GM21381 (cell line): ENCODE data around the gene DNAH1.
"Not testable (repeated sequence)": the region's sequence is repeated elsewhere in the genome, so short reads cannot be mapped to it uniquely, and the experiment has no call there.

Experiments used
- ATAC-seq: cut with Tn5 transposase; IDR thresholded peaks from one replicate; pipeline ENCODE4 v1.9.1; 2021; ENCODE audit warnings: mild to moderate bottlenecking, moderate library complexity; ENCODE audit not compliant: unreplicated experiment

Gene DNAH1

GRCh38 chr3:52315977-52316764, at the start of gene DNAH1:
DNAH1 (plus strand) TSS chr3:52316319; CDS start chr3:52322443, 6,124 bp downstream.
- ATAC-seq, result no peak

- no peak for ATAC-seq
These were observed 48.1 kb upstream of the DNAH1 start for GRCh38 chr3:52268036-52268435.

DNA sequence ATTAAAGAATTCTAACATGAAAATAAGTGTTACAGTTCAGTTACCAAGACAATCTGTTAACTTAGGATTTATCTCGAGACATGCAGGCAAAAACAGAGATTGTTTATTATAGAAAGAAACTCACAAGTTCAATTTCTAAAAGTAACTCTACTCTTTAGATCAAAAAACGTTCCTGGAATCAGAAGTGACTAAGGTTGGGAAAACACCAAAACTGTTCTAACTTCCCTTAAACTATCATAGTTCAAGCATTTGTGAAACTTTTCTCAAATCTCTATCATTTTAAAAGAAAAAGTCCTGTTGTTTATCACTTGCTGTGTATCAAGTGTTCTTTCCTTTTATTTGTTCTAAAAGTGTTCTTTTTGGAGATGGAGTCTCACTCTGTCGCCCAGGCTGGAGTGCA, 46.3 kb upstream of the DNAH1 start:
- no peak for ATAC-seq

GRCh38 chr3:52270252-52270754, 45.8 kb upstream of the DNAH1 start:
- no peak for ATAC-seq

DNA sequence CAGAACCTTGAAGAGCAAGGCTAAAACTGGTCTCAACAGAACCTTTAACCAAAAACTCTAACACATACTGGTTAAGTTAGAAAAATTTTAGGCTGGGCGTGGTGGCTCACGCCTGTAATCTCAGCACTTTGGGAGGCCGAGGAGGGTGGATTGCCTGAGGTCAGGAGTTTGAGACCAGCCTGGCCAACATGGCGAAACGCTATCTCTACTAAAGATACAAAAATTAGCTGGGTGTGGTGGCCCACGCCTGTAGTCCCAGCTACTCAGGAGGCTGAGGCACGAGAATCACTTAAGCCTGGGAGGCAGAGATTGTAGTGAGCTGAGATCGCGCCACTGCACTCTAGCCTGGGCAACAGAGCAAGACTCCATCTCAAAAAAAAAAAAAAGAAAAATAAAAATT, 43.9 kb upstream of the DNAH1 start:
- ATAC-seq, result not testable (repeated sequence)

GRCh38 chr3:52272831-52273230, 43.3 kb upstream of the DNAH1 start:
- ATAC-seq, result no peak

GRCh38 chr3:52274781-52275180, 41.3 kb upstream of the DNAH1 start:
- not testable (repeated sequence) for ATAC-seq

- ATAC-seq, result peak; percentile 27
These were observed 38.8 kb upstream of the DNAH1 start for GRCh38 chr3:52277071-52277964.

GRCh38 chr3:52277972-52278509, 38.1 kb upstream of the DNAH1 start:
- ATAC-seq, result peak; percentile 62

DNA sequence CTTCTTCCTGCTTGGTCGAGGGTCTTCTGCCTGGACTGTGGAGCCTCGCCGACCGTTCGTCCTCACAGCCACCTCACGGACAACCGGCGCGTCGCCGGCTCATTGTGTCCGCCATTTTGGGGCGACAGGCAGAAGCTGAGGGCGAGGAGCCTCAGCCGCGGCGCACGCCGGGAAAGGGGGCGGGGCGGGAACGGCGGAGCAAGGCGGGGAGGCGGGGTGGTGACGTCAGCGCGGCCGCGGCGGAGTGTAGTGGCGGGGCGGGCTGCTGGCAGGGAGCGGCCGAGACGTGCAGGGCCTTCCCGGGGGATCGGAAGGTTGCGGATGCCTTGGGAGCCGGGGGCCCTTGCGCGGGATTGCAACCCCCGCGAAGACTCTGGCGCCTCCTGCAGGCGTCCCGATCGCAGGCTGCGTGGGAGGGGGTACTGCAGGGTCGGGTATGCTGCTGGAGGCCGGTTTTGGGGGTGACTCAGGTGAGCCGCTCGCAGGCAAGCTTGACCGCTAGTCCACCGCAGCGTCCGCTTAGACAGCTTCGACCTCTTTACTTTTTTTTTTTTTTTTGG, 37.5 kb upstream of the DNAH1 start, which contains the start of gene WDR82:
Gene WDR82, minus strand, starts transcription at position 140 of the 560 bp plus-strand sequence. CDS start 288 bp downstream, outside the sequence.
- peak; percentile 87 for ATAC-seq

DNA sequence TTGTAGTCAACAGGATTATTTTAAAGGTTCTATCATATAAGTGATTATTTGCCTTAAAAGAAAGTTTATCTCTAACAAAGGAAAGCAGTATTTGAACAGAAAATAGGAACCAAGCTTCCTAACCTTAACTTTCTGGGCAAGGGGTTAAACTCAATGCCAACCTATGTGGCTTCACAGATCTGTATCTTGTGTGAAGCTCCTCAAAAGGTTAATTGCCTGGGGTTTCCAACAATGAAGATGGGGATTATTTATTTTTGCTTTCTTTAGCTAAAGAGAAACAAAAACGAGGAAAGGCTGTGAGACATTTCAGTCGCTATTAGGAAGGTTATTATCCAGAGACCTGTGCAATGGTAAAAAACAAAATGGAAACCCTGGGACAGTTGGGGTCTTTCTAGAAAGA, 36.5 kb upstream of the DNAH1 start:
- ATAC-seq, result no peak

DNA sequence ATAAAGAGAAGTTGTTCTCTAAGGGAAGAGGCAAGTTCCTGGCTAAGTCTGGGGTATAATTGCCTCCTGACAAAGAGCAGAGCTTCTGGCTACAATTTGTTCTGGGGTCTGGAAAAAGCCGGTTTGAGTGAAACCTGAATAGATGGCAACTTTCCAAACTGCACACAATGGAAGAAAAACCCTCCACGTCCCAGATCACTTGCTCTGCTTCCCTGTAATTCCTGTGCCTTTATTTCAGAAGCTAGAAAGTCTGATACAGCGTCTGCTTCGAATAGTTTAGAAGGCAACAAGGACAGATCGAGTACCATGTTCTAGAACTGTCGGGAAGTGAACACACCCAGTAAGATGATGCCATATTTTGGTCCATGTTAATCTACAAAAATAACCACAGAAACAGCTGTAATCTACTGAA, 36.1 kb upstream of the DNAH1 start:
- no peak for ATAC-seq

GRCh38 chr3:52281981-52282801, 33.9 kb upstream of the DNAH1 start:
- ATAC-seq, result no peak

- no peak for ATAC-seq
These were observed 32.8 kb upstream of the DNAH1 start for GRCh38 chr3:52283306-52283705.

- ATAC-seq, result not testable (repeated sequence)
These were observed 32.1 kb upstream of the DNAH1 start for GRCh38 chr3:52284051-52284450.

GRCh38 chr3:52286777-52287110, 29.4 kb upstream of the DNAH1 start:
- no peak for ATAC-seq

DNA sequence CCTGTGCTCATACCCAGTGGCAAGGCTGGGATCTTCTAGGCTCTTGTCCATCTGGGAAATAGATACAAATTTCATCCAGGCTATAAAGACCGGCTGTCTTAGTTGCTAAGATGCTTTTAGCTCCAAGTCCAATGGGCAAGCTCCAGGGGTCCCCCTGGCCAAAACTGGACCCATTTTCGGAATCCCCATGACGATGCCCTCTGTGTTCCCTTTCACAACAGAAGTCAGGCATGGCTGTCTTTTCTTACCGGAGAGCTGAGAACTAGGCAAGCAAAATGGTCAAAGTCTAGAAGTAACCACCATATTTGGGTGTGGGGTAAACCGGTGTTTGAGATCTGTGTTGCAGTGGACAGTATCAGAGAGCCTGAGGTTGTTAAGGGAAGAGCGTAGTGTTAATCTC, 27.4 kb upstream of the DNAH1 start:
- ATAC-seq, result no peak

DNA sequence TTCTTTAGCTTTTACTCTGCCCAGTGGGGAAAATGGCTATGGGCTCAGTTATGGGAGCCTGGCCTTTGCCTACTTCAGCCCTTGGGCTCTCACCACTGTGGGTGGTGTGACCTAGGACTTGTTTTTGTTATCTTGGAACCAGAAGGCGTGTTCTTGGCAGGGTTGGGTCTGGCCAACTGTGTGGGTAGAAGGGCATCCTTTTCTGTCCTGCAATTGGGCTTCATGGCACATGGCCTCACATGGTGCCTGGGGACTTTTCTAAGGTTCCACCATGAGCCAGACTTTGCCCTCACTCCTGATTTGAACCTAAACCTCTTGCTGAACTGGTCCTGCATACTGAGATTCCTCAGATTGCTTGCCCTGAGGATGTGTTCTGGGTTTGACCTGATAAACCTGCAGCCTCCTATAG, 26.8 kb upstream of the DNAH1 start:
- no peak for ATAC-seq

GRCh38 chr3:52289747-52290595, 26.1 kb upstream of the DNAH1 start:
- ATAC-seq, result no peak
